Measurements from ENCODE around the gene DIO3.
"Not testable (repeated sequence)": the region's sequence is repeated elsewhere in the genome, so short reads cannot be mapped to it uniquely, and the experiment has no call there.

The DIO3 gene

GRCh38 chr14:101543814-101544213 is 17.5 kb upstream of the DIO3 start:
- DNase-seq, result no peak

DNA sequence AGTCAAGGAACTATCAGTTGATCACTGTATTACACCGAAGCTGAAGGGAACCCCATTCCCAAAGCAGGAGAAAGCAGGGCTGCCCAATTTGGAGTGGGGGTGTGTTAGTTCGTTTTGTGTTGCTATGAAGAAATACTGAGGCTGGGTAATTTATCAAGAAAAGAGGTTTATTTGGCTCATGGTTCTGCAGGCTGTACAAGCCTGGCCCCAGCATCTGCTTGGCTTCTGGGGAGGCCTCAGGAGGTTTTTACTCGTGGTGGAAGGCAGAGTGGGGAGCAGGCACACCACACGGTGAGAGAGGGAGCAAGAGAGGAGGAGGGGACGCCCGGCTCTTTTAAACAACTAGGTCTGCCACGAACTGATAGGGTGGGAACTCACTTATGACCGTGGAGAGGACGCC is 16.7 kb upstream of the DIO3 start:
- no peak for DNase-seq

DNA sequence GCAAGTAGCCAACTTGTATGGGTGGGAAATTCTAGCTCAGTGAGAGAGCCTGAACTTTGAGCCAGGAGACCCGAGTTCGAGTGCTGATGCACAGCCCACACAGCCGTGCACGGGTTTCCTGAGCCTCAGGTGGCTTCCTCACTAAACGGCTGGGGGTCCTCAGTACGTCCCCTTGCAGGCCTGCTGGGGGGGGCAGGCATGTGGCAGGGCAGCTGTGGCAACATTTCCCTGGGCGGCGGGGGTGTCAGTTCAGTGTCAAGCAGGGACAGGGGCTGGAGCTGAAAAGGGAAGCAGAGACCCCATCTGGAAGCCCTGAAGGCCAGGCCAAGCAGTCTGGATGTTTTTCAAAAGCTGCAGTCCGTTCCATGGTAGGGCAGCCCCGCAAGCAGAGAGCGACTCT is 14.6 kb upstream of the DIO3 start:
- DNase-seq, result no peak

DNA sequence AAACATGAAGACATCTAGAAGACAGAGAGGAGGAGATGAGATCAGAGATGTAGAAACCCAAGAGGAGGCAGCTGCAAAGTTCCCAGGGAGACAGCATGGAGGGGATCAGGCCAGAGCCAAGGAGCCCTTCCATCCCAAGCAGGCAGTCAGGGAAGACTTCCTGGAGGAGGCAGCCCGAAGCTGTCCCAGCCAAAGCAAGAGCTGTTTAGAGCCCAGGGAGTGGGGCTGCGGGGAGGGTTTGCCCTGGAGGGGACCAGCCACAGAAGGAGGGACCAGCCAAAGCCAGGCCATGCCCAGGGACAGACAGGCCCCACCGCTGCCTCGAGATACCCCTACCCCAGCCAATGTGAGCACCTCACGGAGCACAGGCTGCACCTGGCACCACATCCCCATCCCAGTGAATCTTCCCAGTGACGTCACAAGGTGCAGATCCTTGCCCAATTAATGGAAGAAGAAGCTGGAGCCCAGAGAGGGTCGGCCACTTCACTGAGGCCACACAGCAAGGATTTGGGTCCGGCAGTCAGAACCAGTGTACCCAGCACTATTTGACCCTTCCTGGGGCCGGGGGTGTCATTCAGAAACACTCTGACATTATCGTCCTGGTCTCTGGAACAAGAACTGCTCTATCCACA is 14.1 kb upstream of the DIO3 start:
- DNase-seq, result no peak

DNA sequence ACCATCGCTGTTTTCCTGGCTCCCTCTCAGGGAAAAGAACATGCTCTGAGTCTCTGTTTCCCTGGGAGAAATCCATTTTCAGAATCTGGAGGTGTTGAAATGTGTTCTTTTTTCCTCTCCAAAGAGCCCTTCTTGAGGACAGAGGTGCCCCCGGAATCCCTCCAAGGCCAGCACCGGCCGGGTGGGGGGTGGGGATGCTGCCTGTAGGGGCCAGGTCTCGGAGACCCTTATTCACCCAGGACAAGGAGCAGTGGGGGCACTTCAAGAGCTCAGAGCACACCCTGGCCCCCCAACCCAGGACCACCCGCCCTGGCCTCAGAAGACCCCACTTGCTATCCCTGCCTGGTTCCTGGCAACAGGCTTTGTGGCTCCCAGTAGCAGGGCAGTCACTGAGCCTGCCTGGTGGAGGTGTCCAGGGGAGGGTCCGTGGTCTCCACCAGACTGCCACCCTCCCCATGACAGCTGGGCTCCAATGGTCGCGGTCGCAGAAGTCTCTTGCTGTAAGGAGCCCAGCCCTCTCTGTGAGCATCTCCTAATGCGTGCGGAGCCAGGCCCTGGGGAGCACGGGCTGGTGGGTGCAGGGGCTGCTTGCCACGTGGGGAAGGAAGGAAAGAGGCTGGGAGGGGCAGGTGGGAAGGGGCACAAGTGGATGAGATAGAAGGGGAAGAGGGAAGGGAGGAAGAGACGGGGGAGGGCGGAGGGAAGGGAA is 13.2 kb upstream of the DIO3 start:
- no peak for DNase-seq

GRCh38 chr14:101548710-101549109 is 12.6 kb upstream of the DIO3 start:
- DNase-seq, result no peak

DNA sequence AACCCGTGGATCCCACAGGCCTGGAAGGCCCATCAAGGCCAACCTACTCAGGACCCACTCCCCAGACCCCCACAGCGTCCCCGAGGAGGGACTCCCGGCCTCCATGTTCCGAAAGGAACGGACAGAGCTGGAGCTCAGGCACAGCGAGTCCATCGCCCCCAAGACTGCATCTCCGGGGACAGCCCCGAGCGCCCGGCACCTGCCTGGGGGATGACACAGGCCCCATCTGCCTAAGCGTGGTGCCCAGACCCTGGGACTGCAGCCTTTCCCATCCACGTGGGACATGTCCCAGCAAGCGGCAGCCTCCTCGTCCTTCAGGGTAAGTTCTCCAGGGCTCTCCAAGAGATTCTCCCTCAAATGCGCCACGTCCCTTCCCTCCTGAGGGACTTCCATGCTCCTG is 12.1 kb upstream of the DIO3 start:
- no peak for DNase-seq

GRCh38 chr14:101550202-101550912 is 10.9 kb upstream of the DIO3 start:
- DNase-seq, result not testable (repeated sequence)

- DNase-seq, result no peak
These were observed 9.3 kb upstream of the DIO3 start for GRCh38 chr14:101551729-101552595.

DNA sequence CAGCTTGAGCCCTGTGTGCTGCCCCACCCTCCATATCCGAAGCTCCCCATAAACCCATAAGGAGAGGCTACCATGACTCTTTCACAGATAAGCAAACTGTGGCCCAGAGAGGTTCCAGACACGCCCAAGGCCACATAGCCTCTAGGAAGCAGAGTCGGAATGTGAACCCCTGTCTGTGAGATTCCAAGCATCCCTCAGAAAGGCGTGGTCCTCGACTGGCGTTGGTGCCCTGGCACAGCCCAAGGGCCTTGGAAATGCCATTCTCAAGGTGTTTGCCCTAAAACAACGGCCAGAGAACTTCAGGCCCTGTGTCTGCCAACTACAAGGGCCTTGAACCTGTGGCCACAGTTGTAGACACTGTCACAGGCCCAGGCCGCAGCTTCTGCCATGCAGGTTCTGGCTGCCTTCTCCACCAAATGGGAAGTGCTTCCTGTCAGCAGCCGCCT is 8.5 kb upstream of the DIO3 start:
- no peak for DNase-seq

DNA sequence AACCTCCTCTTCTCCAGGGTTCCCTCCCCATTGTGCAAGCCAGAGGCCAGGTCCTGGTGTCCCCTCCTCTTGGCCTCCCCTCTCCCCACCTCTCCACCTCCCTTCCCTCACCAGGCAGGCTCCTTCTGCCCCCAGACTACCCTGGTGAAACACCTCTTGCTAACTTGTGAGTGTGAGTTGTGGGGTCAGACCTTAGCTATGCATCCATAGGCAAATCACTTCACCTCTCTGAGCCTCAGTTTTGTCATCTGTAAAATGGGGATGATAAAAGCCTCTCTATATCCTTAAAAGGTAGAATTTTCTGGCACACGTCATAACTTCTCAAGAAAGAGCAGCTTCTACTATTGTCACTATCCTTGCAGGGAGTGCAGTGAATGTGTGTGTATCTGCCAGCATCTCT is 7.9 kb upstream of the DIO3 start:
- DNase-seq, result no peak

DNA sequence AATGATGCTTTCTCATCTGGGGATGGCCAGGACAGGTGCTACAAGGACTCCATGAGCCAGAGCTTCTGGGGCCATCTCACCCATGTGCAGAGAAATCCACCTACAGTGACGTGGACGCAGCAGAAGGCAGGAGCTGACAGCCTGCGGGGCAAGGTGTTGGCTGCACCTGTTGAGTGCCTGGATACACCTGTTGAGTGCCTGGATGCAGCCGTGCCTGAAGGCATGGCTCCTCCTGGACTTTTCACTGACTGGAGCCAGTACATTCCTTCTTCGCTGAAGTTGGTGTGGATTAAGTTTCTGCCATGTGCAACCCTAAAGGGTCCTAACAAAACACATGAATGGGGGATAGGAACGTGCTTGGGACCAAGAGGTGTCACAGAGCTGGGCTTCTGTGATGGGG is 7.4 kb upstream of the DIO3 start:
- DNase-seq, result no peak

DNA sequence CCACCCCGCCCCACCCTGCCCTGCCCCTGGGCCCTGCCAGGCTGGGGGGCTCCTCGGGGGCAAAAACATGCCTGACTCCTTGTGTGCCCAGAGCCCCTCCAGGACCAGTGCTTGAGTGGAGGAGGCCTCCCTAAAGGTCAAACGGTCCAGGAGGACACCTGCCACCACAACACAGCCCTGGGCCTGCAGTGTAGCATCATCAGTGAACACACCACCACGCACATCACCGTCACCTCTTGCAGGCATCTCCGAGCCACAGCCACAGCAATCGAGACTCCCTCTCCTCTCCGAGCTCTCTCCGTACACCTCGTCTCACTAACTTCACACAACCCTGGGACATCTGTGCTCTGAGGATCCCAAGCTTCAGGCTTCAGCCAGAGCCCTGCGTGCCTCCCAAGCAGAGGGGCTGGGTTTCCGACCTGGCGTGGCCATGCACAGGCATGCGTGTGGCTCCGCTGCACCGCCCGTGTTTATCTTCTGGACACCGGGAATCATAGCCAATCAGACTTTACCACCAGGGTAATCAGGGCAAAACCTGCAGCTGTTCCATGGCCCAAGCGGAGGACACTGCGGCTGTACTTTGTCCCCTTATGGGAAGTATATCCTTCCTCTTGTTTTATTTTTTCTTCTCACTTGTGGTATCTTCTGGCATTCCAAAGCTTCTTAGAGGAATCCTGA is 6.2 kb upstream of the DIO3 start:
- no peak for DNase-seq

- DNase-seq, result not testable (repeated sequence)
These were observed 5.6 kb upstream of the DIO3 start for GRCh38 chr14:101555669-101556043.

GRCh38 chr14:101556131-101556530 is 5.2 kb upstream of the DIO3 start:
- DNase-seq, result no peak

GRCh38 chr14:101556566-101557320 is 4.6 kb upstream of the DIO3 start:
- no peak for DNase-seq

DNA sequence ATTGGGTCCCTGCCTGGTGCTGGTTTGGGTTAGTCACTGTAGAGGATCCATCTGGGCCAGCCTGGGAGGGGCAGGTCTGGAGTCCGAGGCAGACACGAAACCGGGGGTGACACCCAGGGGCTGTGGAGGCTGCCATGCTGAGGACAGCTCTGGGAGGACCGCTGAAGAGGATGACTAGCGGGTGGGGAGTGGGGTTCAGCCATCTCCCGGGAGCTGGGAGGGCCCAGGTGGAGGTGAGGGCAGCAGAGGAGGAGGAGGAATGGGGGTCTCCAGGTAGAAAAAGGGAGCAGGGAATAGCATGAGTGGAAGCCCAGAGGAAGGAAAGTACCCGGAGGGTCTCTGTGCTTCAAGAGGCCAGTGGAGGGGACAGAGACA is 4.0 kb upstream of the DIO3 start:
- no peak for DNase-seq

DNA sequence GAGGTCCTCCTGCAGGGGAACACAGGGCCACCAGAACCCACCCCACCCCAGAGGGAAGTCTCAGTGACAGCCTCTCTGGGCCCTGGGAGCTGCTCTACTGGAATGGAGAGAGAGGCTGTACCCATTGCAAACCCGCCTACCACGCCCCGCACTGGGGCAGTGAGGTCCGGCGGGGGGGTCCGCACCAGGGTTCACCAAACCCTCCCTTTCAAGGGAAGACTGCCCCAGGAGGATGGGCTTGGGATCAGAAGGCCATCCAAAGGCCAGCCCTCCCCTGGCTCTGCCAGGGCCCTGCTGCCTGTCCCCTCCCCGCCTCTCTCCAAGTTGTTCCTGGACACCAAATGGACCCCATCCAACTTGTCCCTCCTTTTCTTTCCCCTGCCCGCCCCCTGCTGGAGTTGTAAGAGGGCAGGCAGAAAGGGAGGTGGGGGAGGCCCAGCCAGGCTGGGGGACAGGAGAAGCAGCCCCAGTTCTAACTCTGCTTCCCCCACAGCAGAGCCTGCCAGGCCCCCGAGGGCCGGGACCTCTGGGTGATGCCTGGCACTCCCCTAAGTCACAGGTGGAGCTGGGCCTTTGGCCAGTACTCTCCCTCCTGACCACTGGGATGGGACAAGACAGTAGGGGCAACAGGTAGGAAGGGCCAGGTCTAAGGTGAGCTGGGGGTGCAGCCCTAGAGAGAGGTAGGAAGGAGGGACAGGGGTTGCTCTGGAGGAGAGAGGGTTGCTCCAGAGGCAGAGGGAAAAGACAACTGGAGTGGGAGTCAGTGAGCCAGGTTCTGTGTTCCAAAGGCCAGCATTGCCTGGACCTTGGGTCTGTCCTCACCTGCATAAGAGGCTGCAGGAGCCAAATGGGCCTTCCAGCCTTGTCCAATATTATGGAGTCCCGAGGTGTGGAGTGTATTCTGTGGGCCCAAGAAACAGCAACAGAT is 3.2 kb upstream of the DIO3 start:
- no peak for DNase-seq

GRCh38 chr14:101558739-101559240 is 2.5 kb upstream of the DIO3 start:
- no peak for DNase-seq

GRCh38 chr14:101559250-101559623 is 2.1 kb upstream of the DIO3 start:
- no peak for DNase-seq
